Measurements from ENCODE around the gene ETFA.

The ETFA gene

GRCh38 chr15:76217029-76217881 lies 94.0 kb downstream of the ETFA start:
- DNase-seq (ENCODE audit: low read depth, low spot score), result no peak

GRCh38 chr15:76215634-76216033 lies 95.6 kb downstream of the ETFA start:
- no peak for DNase-seq (ENCODE audit: low read depth, low spot score)

GRCh38 chr15:76209942-76210341 lies 101.3 kb downstream of the ETFA start:
- DNase-seq (ENCODE audit: low read depth, low spot score), result no peak

GRCh38 chr15:76209523-76209922 lies 101.7 kb downstream of the ETFA start:
- DNase-seq (ENCODE audit: low read depth, low spot score), result no peak

- no peak for DNase-seq (ENCODE audit: low read depth, low spot score)
These were observed 102.4 kb downstream of the ETFA start for GRCh38 chr15:76208786-76209424.

GRCh38 chr15:76208084-76208785 lies 103.0 kb downstream of the ETFA start:
- no peak for DNase-seq (ENCODE audit: low read depth, low spot score)

- DNase-seq (ENCODE audit: low read depth, low spot score), result no peak
These were observed 104.8 kb downstream of the ETFA start for GRCh38 chr15:76206325-76206976.

- DNase-seq (ENCODE audit: low read depth, low spot score), result no peak
These were observed 106.3 kb downstream of the ETFA start for GRCh38 chr15:76204916-76205460.

GRCh38 chr15:76204109-76204845 lies 107.0 kb downstream of the ETFA start:
- no peak for DNase-seq (ENCODE audit: low read depth, low spot score)

GRCh38 chr15:76203346-76204108 lies 107.7 kb downstream of the ETFA start:
- no peak for DNase-seq (ENCODE audit: low read depth, low spot score)

GRCh38 chr15:76201536-76202255 lies 109.6 kb downstream of the ETFA start:
- no peak for DNase-seq (ENCODE audit: low read depth, low spot score)

- DNase-seq (ENCODE audit: low read depth, low spot score), result no peak
These were observed 110.6 kb downstream of the ETFA start for GRCh38 chr15:76200641-76201105.

GRCh38 chr15:76200083-76200465 lies 111.2 kb downstream of the ETFA start:
- DNase-seq (ENCODE audit: low read depth, low spot score), result no peak

- DNase-seq (ENCODE audit: low read depth, low spot score), result no peak
These were observed 111.9 kb downstream of the ETFA start for GRCh38 chr15:76199106-76200082.

- DNase-seq (ENCODE audit: low read depth, low spot score), result no peak
These were observed 112.7 kb downstream of the ETFA start for GRCh38 chr15:76198456-76199105.

- DNase-seq (ENCODE audit: low read depth, low spot score), result no peak
These were observed 113.4 kb downstream of the ETFA start for GRCh38 chr15:76197703-76198455.
